BLaER1 treated with 17β-estradiol and CSF1 and Interleukin-3, amounts not matched to agents 10 nM and 100 nM (cell line): ENCODE data around the gene SNCG.
A peak's percentile ranks its signal among the peaks of the same experiment; 100 is the strongest.
"Not testable (repeated sequence)": the region's sequence is repeated elsewhere in the genome, so short reads cannot be mapped to it uniquely, and the experiment has no call there.

ENCODE experiments used
- H3K27ac ChIP-seq, 11 experiments: shearing (Covaris generic); formaldehyde crosslinking; 2 replicates each; pipeline ENCODE4 v1.8.1; 2022
- H3K27me3 ChIP-seq, 11 experiments: shearing (Covaris generic); formaldehyde crosslinking; 2 replicates each; pipeline ENCODE4 v1.8.1; 2022
- H3K36me3 ChIP-seq, 11 experiments: shearing (Covaris generic); formaldehyde crosslinking; 2 replicates each; pipeline ENCODE4 v1.8.1; 2022
- H3K4me1 ChIP-seq, 10 experiments: shearing (Covaris generic); formaldehyde crosslinking; 2 replicates each; pipeline ENCODE4 v1.8.1; 2022
- H3K4me2 ChIP-seq, 11 experiments: shearing (Covaris generic); formaldehyde crosslinking; 2 replicates each; pipeline ENCODE4 v1.8.1; 2022
- H3K4me3 ChIP-seq, 10 experiments: shearing (Covaris generic); formaldehyde crosslinking; 2 replicates each; pipeline ENCODE4 v1.8.1; 2022
- H3K9ac ChIP-seq, 11 experiments: shearing (Covaris generic); formaldehyde crosslinking; 2 replicates each; pipeline ENCODE4 v1.8.1; 2022
- H3K9me3 ChIP-seq, 11 experiments: shearing (Covaris generic); formaldehyde crosslinking; replicated peaks in 1 of 11; 2 replicates each; pipeline ENCODE4 v1.8.1; 2022
- H4K20me1 ChIP-seq, 11 experiments: shearing (Covaris generic); formaldehyde crosslinking; 2 replicates each; pipeline ENCODE4 v1.8.1; 2022
- Cebpa-rat ChIP-seq, 11 experiments: shearing (Covaris generic); IDR thresholded peaks; 2 replicates each; pipeline ENCODE4 v1.8.1; 2022

The SNCG gene

GRCh38 chr10:86951184-86951761 lies 7.1 kb upstream of the SNCG start:
- H3K36me3 ChIP-seq: no peaks in the 10 kb centered on the region; a peak in 1 of 22 replicates
- no peak overlapping the region for H3K4me3 ChIP-seq
- TF ChIP-seq Cebpa-rat (IDR thresholded peaks at IDR 0.05): no peak
- no peak overlapping the region for H3K27ac ChIP-seq
- no peak overlapping the region for H3K4me2 ChIP-seq
- no peaks in the 10 kb centered on the region for H4K20me1 ChIP-seq
- H3K9ac ChIP-seq: no peak overlapping the region
- peaks cover 28 to 41% (median 36%) of the 10 kb centered on the region in 11 experiments for H3K9me3 ChIP-seq
- H3K27me3 ChIP-seq: no peaks in the 10 kb centered on the region
- H3K4me1 ChIP-seq: peaks cover 0 to 6% (median 0%) of the 10 kb centered on the region in 10 experiments; a peak in 4 of 20 replicates

- H3K9me3 ChIP-seq: peaks cover 28 to 41% (median 36%) of the 10 kb centered on the region in 11 experiments
- H3K9ac ChIP-seq: no peak overlapping the region
- no peak for TF ChIP-seq Cebpa-rat (IDR thresholded peaks at IDR 0.05)
- no peak overlapping the region for H3K4me3 ChIP-seq
- H3K36me3 ChIP-seq: no peaks in the 10 kb centered on the region; a peak in 1 of 22 replicates
- H3K27ac ChIP-seq: no peak overlapping the region
- H3K4me1 ChIP-seq: peaks cover 0 to 11% (median 6%) of the 10 kb centered on the region in 10 experiments; a peak in 12 of 20 replicates
- H3K27me3 ChIP-seq: no peaks in the 10 kb centered on the region
- no peak overlapping the region for H3K4me2 ChIP-seq
- H4K20me1 ChIP-seq: no peaks in the 10 kb centered on the region
Measured at GRCh38 chr10:86952106-86952505, 6.3 kb upstream of the SNCG start.

GRCh38 chr10:86952697-86953096 lies 5.7 kb upstream of the SNCG start:
- not testable (repeated sequence) for H3K4me2 ChIP-seq, H3K9ac ChIP-seq, H3K4me3 ChIP-seq, H3K27me3 ChIP-seq, H4K20me1 ChIP-seq, H3K27ac ChIP-seq, H3K36me3 ChIP-seq
- H3K4me1 ChIP-seq: peaks cover 6 to 17% (median 12%) of the 10 kb centered on the region in 10 experiments
- H3K9me3 ChIP-seq: peaks cover 28 to 41% (median 36%) of the 10 kb centered on the region in 11 experiments

- H3K9ac ChIP-seq: no peak overlapping the region
- no peak for TF ChIP-seq Cebpa-rat (IDR thresholded peaks at IDR 0.05)
- H3K4me3 ChIP-seq: no peak overlapping the region
- no peaks in the 10 kb centered on the region; a peak in 1 of 22 replicates for H3K36me3 ChIP-seq
- H3K4me1 ChIP-seq: peaks cover 12 to 30% (median 23%) of the 10 kb centered on the region in 10 experiments
- peaks cover 28 to 41% (median 36%) of the 10 kb centered on the region in 11 experiments for H3K9me3 ChIP-seq
- no peak overlapping the region for H3K27ac ChIP-seq
- H3K4me2 ChIP-seq: no peak overlapping the region
- no peaks in the 10 kb centered on the region for H4K20me1 ChIP-seq
- no peaks in the 10 kb centered on the region for H3K27me3 ChIP-seq
Measured at GRCh38 chr10:86953747-86954680, 4.4 kb upstream of the SNCG start.

- no peaks in the 10 kb centered on the region; a peak in 1 of 22 replicates for H3K36me3 ChIP-seq
- no peaks in the 10 kb centered on the region for H3K27me3 ChIP-seq
- H3K27ac ChIP-seq: no peak overlapping the region; a peak in 1 of 22 replicates
- no peak for TF ChIP-seq Cebpa-rat (IDR thresholded peaks at IDR 0.05)
- no peak overlapping the region for H3K4me3 ChIP-seq
- 0 out of 22 replicates have a peak overlapping the region, but pooled peaks of 1 of the 11 experiments have one; percentile 11 for H3K4me2 ChIP-seq
- peaks cover 15 to 39% (median 29%) of the 10 kb centered on the region in 10 experiments for H3K4me1 ChIP-seq
- H3K9ac ChIP-seq: no peak overlapping the region
- H4K20me1 ChIP-seq: no peaks in the 10 kb centered on the region
- H3K9me3 ChIP-seq: peaks cover 28 to 41% (median 36%) of the 10 kb centered on the region in 11 experiments
Measured at GRCh38 chr10:86954681-86955500, 3.5 kb upstream of the SNCG start.

- peak overlapping the region in 2 of 11 experiments; percentile 11 to 28; a peak in 3 of 22 replicates for H3K4me2 ChIP-seq
- H3K9ac ChIP-seq: no peak overlapping the region
- no peak overlapping the region for H3K4me3 ChIP-seq
- H4K20me1 ChIP-seq: no peaks in the 10 kb centered on the region
- H3K4me1 ChIP-seq: peaks cover 15 to 47% (median 30%) of the 10 kb centered on the region in 10 experiments
- H3K27me3 ChIP-seq: no peaks in the 10 kb centered on the region
- peaks cover 28 to 38% (median 35%) of the 10 kb centered on the region in 11 experiments for H3K9me3 ChIP-seq
- no peak overlapping the region; a peak in 1 of 22 replicates for H3K27ac ChIP-seq
- TF ChIP-seq Cebpa-rat (IDR thresholded peaks at IDR 0.05): no peak
- H3K36me3 ChIP-seq: no peaks in the 10 kb centered on the region; a peak in 1 of 22 replicates
Measured at GRCh38 chr10:86955501-86956194, 2.8 kb upstream of the SNCG start.

GRCh38 chr10:86956195-86956847 lies 2.1 kb upstream of the SNCG start:
- H4K20me1 ChIP-seq: no peaks in the 10 kb centered on the region
- no peaks in the 10 kb centered on the region for H3K27me3 ChIP-seq
- H3K27ac ChIP-seq: no peak overlapping the region
- no peak overlapping the region for H3K9ac ChIP-seq
- no peak overlapping the region for H3K4me2 ChIP-seq
- no peak for TF ChIP-seq Cebpa-rat (IDR thresholded peaks at IDR 0.05)
- peaks cover 24 to 32% (median 29%) of the 10 kb centered on the region in 11 experiments for H3K9me3 ChIP-seq
- no peaks in the 10 kb centered on the region; a peak in 1 of 22 replicates for H3K36me3 ChIP-seq
- peaks cover 15 to 53% (median 30%) of the 10 kb centered on the region in 10 experiments for H3K4me1 ChIP-seq
- no peak overlapping the region for H3K4me3 ChIP-seq
